Gastroesophageal sphincter (tissue), 2 donors: ENCODE measurements around the gene NFATC2.

Experiments
- EP300 ChIP-seq: sonication (generic); formaldehyde crosslinking; IDR thresholded peaks from one replicate; pipeline ENCODE4 v1.6.1; 2017; ENCODE audit warnings: antibody characterized with exemption, mild to moderate bottlenecking
- POLR2AphosphoS5 ChIP-seq: sonication (generic); formaldehyde crosslinking; IDR thresholded peaks from one replicate; pipeline ENCODE4 v1.6.1; 2017; ENCODE audit warnings: antibody characterized with exemption

- TF ChIP-seq POLR2AphosphoS5 (peak; percentile 90), EP300 (no peak)
Observed at GRCh38 chr20:51456511-51457509, 85.7 kb downstream of the NFATC2 start.
